ENCODE measurements around the gene SLC36A3.

- TF ChIP-seq CTCF (IDR thresholded peaks at IDR 0.05), result no peak
- TF ChIP-seq POLR2A (IDR thresholded peaks at IDR 0.05), result no peak
Observed at GRCh38 chr5:151258816-151259215, 44.8 kb downstream of the SLC36A3 start.
